HL-60 (cell line): Measurements from ENCODE around the gene CD160.
"Not testable (repeated sequence)": the region's sequence is repeated elsewhere in the genome, so short reads cannot be mapped to it uniquely, and the experiment has no call there.

ENCODE experiments used
- DNase-seq, 2 experiments: peaks; one replicate each; pipeline ENCODE4 v3.0.0-alpha.2; 2010 to 2020; ENCODE audit warnings: low read depth in 1 of 2, low spot score in 1 of 2
- H3K27ac ChIP-seq: fragments of 250-450 bp; sonication (Bioruptor Pico); replicated peaks from 2 replicates; pipeline ENCODE4 v1.5.1; 2020; ENCODE audit warnings: mild to moderate bottlenecking, moderate library complexity
- H3K27me3 ChIP-seq: fragments of 250-450 bp; sonication (Bioruptor Pico); 2 replicates; pipeline ENCODE4 v1.5.1; 2021; ENCODE audit warnings: mild to moderate bottlenecking, moderate library complexity; ENCODE audit not compliant: insufficient read depth, poor library complexity, severe bottlenecking
- H3K4me3 ChIP-seq: replicated peaks from 2 replicates; pipeline ENCODE4 v1.5.1; 2011; ENCODE audit warnings: mild to moderate bottlenecking, control low read depth, low read length; ENCODE audit not compliant: insufficient read depth
- GABPA ChIP-seq: IDR thresholded peaks from 2 replicates; pipeline ENCODE4 v1.6.1; 2012; ENCODE audit warnings: low read depth
- POLR2AphosphoS5 ChIP-seq: IDR thresholded peaks from 2 replicates; pipeline ENCODE4 v1.6.1; 2012; ENCODE audit warnings: low read depth
- REST ChIP-seq: IDR thresholded peaks from 2 replicates; pipeline ENCODE4 v1.6.1; 2012; ENCODE audit warnings: low read depth; ENCODE audit not compliant: insufficient replicate concordance
- SPI1 ChIP-seq: IDR thresholded peaks from 2 replicates; pipeline ENCODE4 v1.6.1; 2012; ENCODE audit warnings: low read depth, mild to moderate bottlenecking, borderline replicate concordance
- long read RNA-seq: library from polyadenylated mRNA; unstranded; transcript quantifications from one replicate; pipeline ENCODE4 v2.0.0, GENCODE V29; 2020
- TF ChIP-seq, protein P1 (sequence below): IDR thresholded peaks from one replicate; pipeline ENCODE4 v1.5.1; 2011; ENCODE audit warnings: low read length, control low read depth, inconsistent platforms; ENCODE audit not compliant: insufficient read depth

Gene CD160
- long read RNA-seq = 0 reads

DNA sequence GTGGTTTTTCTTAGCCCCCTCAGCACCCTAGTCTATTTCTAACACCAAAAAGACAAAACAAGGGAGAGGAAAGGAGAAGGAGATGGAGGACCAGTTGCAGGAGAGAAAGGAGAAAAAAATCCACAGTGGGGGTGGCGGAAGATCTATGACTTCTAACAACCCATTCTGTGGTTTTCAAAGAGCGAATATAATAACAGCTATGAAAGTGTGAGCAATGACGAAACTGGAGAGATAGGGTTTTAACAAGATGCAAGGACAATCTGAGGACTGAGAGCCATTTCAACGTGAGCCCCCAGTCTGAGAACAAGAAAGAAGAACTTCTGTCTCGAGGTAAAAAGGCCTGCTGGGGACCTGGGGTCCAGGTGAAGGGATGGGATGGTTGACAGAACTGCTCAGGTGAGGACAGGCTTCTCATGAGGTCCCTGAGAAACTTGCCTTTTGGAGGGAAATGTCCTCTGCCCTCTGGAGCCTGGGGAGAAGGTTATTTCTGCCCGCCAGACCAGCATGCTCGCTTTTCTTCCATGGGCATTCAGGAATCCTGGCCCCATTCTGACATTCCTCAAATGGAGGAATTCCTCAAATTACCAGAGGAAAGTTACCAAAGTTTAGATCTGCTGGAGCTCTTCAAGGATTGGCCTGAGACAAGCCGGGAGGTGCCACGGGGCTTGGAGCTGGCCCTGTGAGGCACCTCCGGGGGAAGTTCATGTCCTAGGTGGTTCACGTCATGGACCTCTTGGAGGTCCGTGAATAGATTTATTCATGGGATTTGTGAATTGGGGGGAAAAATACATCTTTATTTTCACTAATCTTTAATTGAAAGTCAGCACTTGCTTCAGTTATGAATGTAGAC, at the start of gene CD160:
CD160 (plus strand) TSS at position 270 of the 850 bp plus-strand sequence. CDS start 8,829 bp downstream, outside the sequence.
- Histone ChIP-seq H3K27me3 (no peaks in the 10 kb centered on the region), H3K4me3 (no peak within 1 kb of the TSS), H3K27ac (no peak within 1 kb of the TSS)
- DNase-seq = no peak
- TF ChIP-seq REST (no peak), GABPA (no peak), SPI1 (no peak), POLR2AphosphoS5 (no peak)
- TF ChIP-seq, protein P1, sequence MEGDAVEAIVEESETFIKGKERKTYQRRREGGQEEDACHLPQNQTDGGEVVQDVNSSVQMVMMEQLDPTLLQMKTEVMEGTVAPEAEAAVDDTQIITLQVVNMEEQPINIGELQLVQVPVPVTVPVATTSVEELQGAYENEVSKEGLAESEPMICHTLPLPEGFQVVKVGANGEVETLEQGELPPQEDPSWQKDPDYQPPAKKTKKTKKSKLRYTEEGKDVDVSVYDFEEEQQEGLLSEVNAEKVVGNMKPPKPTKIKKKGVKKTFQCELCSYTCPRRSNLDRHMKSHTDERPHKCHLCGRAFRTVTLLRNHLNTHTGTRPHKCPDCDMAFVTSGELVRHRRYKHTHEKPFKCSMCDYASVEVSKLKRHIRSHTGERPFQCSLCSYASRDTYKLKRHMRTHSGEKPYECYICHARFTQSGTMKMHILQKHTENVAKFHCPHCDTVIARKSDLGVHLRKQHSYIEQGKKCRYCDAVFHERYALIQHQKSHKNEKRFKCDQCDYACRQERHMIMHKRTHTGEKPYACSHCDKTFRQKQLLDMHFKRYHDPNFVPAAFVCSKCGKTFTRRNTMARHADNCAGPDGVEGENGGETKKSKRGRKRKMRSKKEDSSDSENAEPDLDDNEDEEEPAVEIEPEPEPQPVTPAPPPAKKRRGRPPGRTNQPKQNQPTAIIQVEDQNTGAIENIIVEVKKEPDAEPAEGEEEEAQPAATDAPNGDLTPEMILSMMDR = no peak

- H3K4me3 ChIP-seq, H3K27ac ChIP-seq, H3K27me3 ChIP-seq, DNase-seq: not testable (repeated sequence)
Observed at GRCh38 chr1:145670995-145671745, 48.1 kb upstream of the CD160 start.

DNA sequence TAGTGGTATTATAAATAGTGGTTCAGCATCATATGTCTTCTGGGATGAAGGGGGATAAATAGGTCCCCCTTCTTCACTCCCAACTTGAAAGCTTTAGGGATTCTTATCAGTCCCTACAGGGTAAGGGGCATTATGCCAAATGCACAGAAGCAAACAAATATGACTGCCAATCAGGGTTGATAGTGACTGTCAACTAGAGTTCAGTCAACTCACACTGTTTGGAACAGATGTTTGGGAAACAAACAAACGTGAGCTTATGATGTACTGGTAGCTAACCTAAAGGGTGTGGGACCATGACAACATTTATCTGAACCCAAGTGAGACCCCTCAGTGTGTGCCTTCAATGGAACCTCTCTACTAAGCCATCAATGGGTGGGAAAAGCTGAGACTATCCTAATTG, 46.1 kb upstream of the CD160 start:
- H3K27ac ChIP-seq, H3K27me3 ChIP-seq, DNase-seq, H3K4me3 ChIP-seq: not testable (repeated sequence)

GRCh38 chr1:145684858-145685257, 34.4 kb upstream of the CD160 start:
- DNase-seq, H3K27me3 ChIP-seq, H3K27ac ChIP-seq, H3K4me3 ChIP-seq: not testable (repeated sequence)

GRCh38 chr1:145686078-145686477, 33.2 kb upstream of the CD160 start:
- H3K27ac ChIP-seq, H3K4me3 ChIP-seq, DNase-seq, H3K27me3 ChIP-seq: not testable (repeated sequence)

GRCh38 chr1:145688328-145688727, 31.0 kb upstream of the CD160 start:
- H3K27ac ChIP-seq = no peak overlapping the region

More at GRCh38 chr1:145688328-145688727, 31.0 kb upstream of the CD160 start:
- H3K4me3 ChIP-seq = no peak overlapping the region
- TF ChIP-seq GABPA (no peak), REST (no peak), POLR2AphosphoS5 (no peak), SPI1 (no peak)
- TF ChIP-seq, protein P1 = no peak
- H3K27me3 ChIP-seq = no peaks in the 10 kb centered on the region
- no peak for DNase-seq
